ENCODE measurements around the gene SLC6A13.

GRCh38 chr12:178829-179109, 83.9 kb downstream of the SLC6A13 start:
- TF ChIP-seq POLR2A (IDR thresholded peaks at IDR 0.05), result no peak
- TF ChIP-seq, protein P1, sequence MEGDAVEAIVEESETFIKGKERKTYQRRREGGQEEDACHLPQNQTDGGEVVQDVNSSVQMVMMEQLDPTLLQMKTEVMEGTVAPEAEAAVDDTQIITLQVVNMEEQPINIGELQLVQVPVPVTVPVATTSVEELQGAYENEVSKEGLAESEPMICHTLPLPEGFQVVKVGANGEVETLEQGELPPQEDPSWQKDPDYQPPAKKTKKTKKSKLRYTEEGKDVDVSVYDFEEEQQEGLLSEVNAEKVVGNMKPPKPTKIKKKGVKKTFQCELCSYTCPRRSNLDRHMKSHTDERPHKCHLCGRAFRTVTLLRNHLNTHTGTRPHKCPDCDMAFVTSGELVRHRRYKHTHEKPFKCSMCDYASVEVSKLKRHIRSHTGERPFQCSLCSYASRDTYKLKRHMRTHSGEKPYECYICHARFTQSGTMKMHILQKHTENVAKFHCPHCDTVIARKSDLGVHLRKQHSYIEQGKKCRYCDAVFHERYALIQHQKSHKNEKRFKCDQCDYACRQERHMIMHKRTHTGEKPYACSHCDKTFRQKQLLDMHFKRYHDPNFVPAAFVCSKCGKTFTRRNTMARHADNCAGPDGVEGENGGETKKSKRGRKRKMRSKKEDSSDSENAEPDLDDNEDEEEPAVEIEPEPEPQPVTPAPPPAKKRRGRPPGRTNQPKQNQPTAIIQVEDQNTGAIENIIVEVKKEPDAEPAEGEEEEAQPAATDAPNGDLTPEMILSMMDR (IDR thresholded peaks at IDR 0.05), result no peak
- no peak for TF ChIP-seq POLR2AphosphoS5 (IDR thresholded peaks at IDR 0.05)
